Measurements from ENCODE around the gene E2F6. TPM values are rescaled to one million over a fixed set of nuclear protein-coding genes. Genes with fewer than 3 reads are reported as not detected.

The E2F6 gene
- total RNA-seq, result 1 to 10 TPM; 8.2 to 8.4 TPM

DNA sequence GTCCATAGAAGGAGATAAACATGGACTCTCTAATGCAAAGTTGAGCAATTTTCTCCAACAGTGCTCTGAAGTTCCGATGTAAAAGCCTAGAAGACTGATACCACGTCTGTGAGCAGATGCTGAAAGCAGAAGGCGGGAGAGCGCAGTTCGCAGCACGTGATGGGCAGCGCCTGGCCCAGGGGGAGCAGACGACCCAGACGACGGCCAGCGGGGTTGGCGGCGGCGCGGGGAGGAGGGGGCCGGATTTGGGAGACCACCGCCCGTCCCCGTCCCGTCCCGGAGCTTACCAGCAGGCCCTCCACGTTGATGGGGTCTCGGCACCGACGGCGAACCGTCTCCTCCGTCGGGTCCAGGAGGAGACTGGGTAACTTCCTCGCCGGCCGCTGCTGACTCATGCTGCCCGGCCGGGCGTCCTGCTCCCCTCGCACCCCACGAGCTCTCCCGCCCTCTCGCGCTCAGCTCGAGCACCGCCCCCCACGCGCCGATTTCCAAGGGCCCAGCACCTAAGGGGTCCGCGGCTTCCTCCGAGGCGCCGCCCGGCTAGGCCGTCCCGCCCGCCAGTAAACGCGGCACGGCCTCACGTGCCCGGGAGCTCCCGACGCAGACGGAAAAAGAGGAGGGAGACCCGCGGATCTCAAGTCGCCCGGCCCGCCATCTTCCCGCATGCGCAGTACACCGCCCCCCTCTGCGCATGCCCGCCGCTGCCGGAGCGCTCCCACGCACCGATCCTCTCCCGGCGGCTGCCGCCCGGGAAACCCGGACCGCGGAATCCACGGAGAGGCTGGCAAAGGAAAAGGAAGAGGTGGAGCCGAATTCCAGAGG is at the start of gene E2F6:
TSS of gene E2F6 (minus strand) at position 677 of the 822 bp plus-strand sequence. CDS start at position 395, 282 bp downstream.
- peaks cover 16% of the 10 kb centered on the region for H3K36me3 Mint-ChIP-seq (ENCODE audit: low read depth)
- DNase-seq (peak; percentile 87), ATAC-seq (peak; percentile 89)
- peak within 1 kb of the TSS; percentile 94 for H3K4me3 Mint-ChIP-seq
- POLR2A ChIA-PET, result interaction anchor here (1.0 kb wide), 1 partner anchor 311 kb away, joined by 3 read pairs; the partner anchor contains the start of gene SLC66A3
- CTCF ChIA-PET, result interaction anchor here (0.7 to 2.3 kb wide), 6 partner anchors 19 to 633 kb away, joined by 3 to 12 read pairs (median 4); a partner anchor contains a TSS
- H3K9me3 Mint-ChIP-seq (ENCODE audit: insufficient read depth), result no peaks in the 10 kb centered on the region
- H3K27ac Mint-ChIP-seq, result peak within 1 kb of the TSS; percentile 94
- H3K27me3 Mint-ChIP-seq (ENCODE audit: low read depth), result no peaks in the 10 kb centered on the region
- H3K4me1 Mint-ChIP-seq (ENCODE audit: low read depth), result peaks cover 25% of the 10 kb centered on the region

DNA sequence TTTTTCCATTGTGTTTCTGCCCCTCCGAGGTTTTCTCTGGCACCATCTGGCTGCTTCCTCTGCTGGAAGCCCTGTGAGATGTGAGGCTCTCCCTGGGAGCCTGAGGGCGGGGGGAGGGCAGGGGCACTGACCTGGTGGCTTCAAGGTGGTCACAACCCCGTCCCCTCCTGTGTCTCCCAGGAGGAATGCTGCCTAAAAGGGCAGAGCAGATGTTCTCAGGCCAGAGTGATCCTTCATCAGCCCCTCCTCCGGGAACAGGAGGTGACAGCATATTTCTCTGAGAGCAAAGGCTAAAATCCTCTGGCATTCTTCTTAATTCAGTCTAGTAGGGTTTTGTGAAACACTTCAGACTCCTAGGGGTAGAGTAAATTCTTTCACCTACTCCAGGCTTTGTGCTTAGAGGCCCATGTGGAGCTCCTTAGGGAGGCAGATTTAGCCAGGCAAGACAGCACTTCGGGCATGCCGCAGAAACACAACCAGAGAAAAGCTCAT is 49.6 kb upstream of the E2F6 start:
- H3K4me3 Mint-ChIP-seq, result no peak overlapping the region

DNA sequence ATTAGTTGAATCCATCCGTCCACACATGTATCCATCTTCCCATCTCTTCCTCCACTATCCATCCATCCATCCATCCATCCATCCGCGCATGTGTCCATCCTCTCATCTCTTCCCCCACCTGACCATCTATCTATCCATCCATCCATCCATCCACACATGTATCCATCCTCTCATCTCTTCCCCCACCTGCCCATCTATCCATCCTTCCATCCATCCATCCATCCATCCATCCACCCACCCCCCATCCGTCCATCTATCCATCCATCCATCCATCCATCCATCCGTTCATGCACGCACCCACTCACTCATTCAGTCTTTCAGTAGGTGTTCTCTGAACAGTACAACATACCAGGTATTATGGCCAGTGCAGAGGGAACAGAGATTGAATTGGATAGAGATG is 48.9 kb upstream of the E2F6 start:
- peaks cover 12% of the 10 kb centered on the region for H3K27me3 Mint-ChIP-seq (ENCODE audit: low read depth)
- no peak overlapping the region for H3K27ac Mint-ChIP-seq
- no peaks in the 10 kb centered on the region for H3K9me3 Mint-ChIP-seq (ENCODE audit: insufficient read depth)
- H3K4me3 Mint-ChIP-seq, result no peak overlapping the region
- H3K36me3 Mint-ChIP-seq (ENCODE audit: low read depth), result no peaks in the 10 kb centered on the region
- no peaks in the 10 kb centered on the region for H3K4me1 Mint-ChIP-seq (ENCODE audit: low read depth)
- no peak for ATAC-seq
- CTCF ChIA-PET, result no interaction called here
- POLR2A ChIA-PET, result no interaction called here
- DNase-seq, result no peak

More for the DNA sequence above, 49.6 kb upstream of the E2F6 start:
- POLR2A ChIA-PET, result interaction anchor here (0.6 kb wide), 1 partner anchor 1615 kb away, joined by 3 read pairs; no protein-coding TSS in a partner anchor
- peaks cover 2% of the 10 kb centered on the region for H3K9me3 Mint-ChIP-seq (ENCODE audit: insufficient read depth)
- H3K4me1 Mint-ChIP-seq (ENCODE audit: low read depth), result no peaks in the 10 kb centered on the region
- CTCF ChIA-PET, result interaction anchor here (0.7 kb wide), 1 partner anchor 12 kb away, joined by 3 read pairs; no protein-coding TSS in a partner anchor
- H3K27me3 Mint-ChIP-seq (ENCODE audit: low read depth), result peaks cover 12% of the 10 kb centered on the region
- ATAC-seq (no peak), DNase-seq (no peak)
- no peak overlapping the region for H3K27ac Mint-ChIP-seq
- no peaks in the 10 kb centered on the region for H3K36me3 Mint-ChIP-seq (ENCODE audit: low read depth)

DNA sequence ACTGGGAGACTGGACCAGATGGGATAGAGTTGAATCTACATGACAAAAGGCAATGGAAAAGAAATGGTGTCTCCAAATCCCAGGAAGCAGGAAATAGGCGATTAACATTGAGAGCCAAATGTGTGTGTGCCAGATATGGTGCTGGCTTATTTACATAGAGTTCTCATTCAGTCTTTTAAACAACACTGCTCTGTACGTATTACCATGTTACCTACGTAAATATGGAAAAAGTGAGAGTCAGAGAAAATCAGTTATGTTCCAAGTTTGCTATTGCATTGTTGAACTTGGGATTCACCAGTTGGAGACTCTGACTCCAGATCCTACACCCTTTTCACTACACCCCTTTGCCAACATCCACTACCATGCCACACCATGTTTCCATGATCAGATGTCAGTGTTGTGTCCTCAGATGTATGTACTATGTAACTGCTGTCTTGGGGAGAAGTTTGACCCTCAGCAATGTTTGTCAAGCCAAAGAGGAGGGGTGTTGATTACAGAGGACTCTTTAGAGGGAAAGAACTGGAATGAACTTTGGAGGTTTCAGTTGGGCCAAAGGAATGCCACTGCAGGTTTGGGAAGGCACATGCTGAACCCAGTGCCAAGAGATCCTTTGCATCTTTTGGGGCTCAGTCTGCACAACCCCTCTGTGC is 48.2 kb upstream of the E2F6 start:
- Mint-ChIP-seq H3K9me3 (ENCODE audit: insufficient read depth) (no peaks in the 10 kb centered on the region), H3K27me3 (ENCODE audit: low read depth) (peaks cover 12% of the 10 kb centered on the region), H3K4me1 (ENCODE audit: low read depth) (no peaks in the 10 kb centered on the region), H3K27ac (no peak overlapping the region), H3K4me3 (no peak overlapping the region), H3K36me3 (ENCODE audit: low read depth) (no peaks in the 10 kb centered on the region)
- ChIA-PET CTCF (no interaction called here), POLR2A (no interaction called here)
- ATAC-seq (no peak), DNase-seq (no peak)

GRCh38 chr2:11513319-11513718 is 47.4 kb upstream of the E2F6 start:
- DNase-seq, result no peak
- Mint-ChIP-seq H3K4me1 (ENCODE audit: low read depth) (no peaks in the 10 kb centered on the region), H3K27me3 (ENCODE audit: low read depth) (peaks cover 12% of the 10 kb centered on the region), H3K9me3 (ENCODE audit: insufficient read depth) (no peaks in the 10 kb centered on the region), H3K4me3 (no peak overlapping the region), H3K36me3 (ENCODE audit: low read depth) (no peaks in the 10 kb centered on the region), H3K27ac (no peak overlapping the region)
- ATAC-seq, result no peak
- ChIA-PET POLR2A (no interaction called here), CTCF (interaction anchor here (1.1 kb wide), 1 partner anchor 69 kb away, joined by 3 read pairs; no protein-coding TSS in a partner anchor)

DNA sequence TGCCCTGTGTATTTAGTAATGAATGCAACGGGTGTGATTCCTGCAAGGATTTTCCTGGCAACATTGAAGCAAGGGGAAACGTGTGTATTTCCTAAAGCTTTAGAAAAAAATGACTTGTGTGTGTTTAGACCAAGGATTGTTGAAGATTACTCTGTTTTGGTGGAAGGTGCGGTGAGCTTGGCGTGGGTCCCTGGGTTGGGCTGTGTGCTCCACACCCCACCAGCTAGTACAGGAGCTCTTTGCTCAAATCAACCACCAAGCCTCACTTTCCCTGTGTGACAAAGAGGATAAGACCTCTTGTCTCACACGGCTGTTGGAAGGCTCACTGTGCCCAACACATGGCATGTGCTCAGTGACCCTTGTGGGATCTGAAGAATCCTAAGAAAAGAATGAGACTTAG is 46.5 kb upstream of the E2F6 start:
- POLR2A ChIA-PET, result no interaction called here
- Mint-ChIP-seq H3K27me3 (ENCODE audit: low read depth) (peaks cover 12% of the 10 kb centered on the region), H3K27ac (no peak overlapping the region), H3K4me1 (ENCODE audit: low read depth) (no peaks in the 10 kb centered on the region), H3K4me3 (no peak overlapping the region), H3K9me3 (ENCODE audit: insufficient read depth) (no peaks in the 10 kb centered on the region), H3K36me3 (ENCODE audit: low read depth) (no peaks in the 10 kb centered on the region)
- no peak for DNase-seq
- no peak for ATAC-seq
- CTCF ChIA-PET, result no interaction called here

- ChIA-PET CTCF (no interaction called here), POLR2A (no interaction called here)
- Mint-ChIP-seq H3K4me1 (ENCODE audit: low read depth) (no peaks in the 10 kb centered on the region), H3K36me3 (ENCODE audit: low read depth) (no peaks in the 10 kb centered on the region), H3K4me3 (no peak overlapping the region), H3K27me3 (ENCODE audit: low read depth) (peaks cover 9% of the 10 kb centered on the region), H3K9me3 (ENCODE audit: insufficient read depth) (no peaks in the 10 kb centered on the region), H3K27ac (no peak overlapping the region)
- ATAC-seq, result no peak
- no peak for DNase-seq
Measured at GRCh38 chr2:11509657-11510360, 43.8 kb upstream of the E2F6 start.

DNA sequence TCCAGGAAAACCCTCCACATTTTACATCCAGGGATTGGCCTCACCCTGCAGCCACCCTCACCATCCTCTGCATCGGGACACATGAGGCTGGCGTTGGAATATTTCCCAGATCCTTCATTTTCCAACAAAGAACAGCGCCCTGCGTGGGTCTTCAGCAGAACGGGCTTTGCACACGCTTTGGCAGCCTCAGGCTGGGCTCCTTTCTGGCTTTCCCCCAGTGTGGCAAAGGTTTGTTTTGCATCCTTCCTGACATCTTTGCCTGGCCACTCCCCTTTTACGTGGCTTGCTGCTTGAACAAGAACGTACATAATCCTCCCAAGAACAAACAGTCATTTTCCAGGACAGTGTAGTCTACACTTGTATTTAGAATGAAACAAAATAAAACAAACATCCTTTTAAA is 42.3 kb upstream of the E2F6 start:
- DNase-seq (no peak), ATAC-seq (no peak)
- H3K36me3 Mint-ChIP-seq (ENCODE audit: low read depth), result no peaks in the 10 kb centered on the region
- POLR2A ChIA-PET, result no interaction called here
- CTCF ChIA-PET, result no interaction called here
- H3K4me1 Mint-ChIP-seq (ENCODE audit: low read depth), result no peaks in the 10 kb centered on the region
- H3K9me3 Mint-ChIP-seq (ENCODE audit: insufficient read depth), result no peaks in the 10 kb centered on the region
- peaks cover 7% of the 10 kb centered on the region for H3K27me3 Mint-ChIP-seq (ENCODE audit: low read depth)
- no peak overlapping the region for H3K27ac Mint-ChIP-seq
- no peak overlapping the region for H3K4me3 Mint-ChIP-seq

GRCh38 chr2:11507517-11507916 is 41.6 kb upstream of the E2F6 start:
- Mint-ChIP-seq H3K9me3 (ENCODE audit: insufficient read depth) (no peaks in the 10 kb centered on the region), H3K36me3 (ENCODE audit: low read depth) (no peaks in the 10 kb centered on the region), H3K4me1 (ENCODE audit: low read depth) (no peaks in the 10 kb centered on the region), H3K27ac (no peak overlapping the region), H3K4me3 (no peak overlapping the region), H3K27me3 (ENCODE audit: low read depth) (peaks cover 10% of the 10 kb centered on the region)
- CTCF ChIA-PET, result no interaction called here
- ATAC-seq (no peak), DNase-seq (no peak)
- POLR2A ChIA-PET, result no interaction called here

- Mint-ChIP-seq H3K9me3 (ENCODE audit: insufficient read depth) (no peaks in the 10 kb centered on the region), H3K27ac (no peak overlapping the region), H3K4me3 (no peak overlapping the region), H3K27me3 (ENCODE audit: low read depth) (peaks cover 7% of the 10 kb centered on the region), H3K4me1 (ENCODE audit: low read depth) (no peaks in the 10 kb centered on the region), H3K36me3 (ENCODE audit: low read depth) (no peaks in the 10 kb centered on the region)
- DNase-seq (no peak), ATAC-seq (no peak)
- ChIA-PET CTCF (no interaction called here), POLR2A (no interaction called here)
Measured at GRCh38 chr2:11506611-11506969, 40.6 kb upstream of the E2F6 start.

DNA sequence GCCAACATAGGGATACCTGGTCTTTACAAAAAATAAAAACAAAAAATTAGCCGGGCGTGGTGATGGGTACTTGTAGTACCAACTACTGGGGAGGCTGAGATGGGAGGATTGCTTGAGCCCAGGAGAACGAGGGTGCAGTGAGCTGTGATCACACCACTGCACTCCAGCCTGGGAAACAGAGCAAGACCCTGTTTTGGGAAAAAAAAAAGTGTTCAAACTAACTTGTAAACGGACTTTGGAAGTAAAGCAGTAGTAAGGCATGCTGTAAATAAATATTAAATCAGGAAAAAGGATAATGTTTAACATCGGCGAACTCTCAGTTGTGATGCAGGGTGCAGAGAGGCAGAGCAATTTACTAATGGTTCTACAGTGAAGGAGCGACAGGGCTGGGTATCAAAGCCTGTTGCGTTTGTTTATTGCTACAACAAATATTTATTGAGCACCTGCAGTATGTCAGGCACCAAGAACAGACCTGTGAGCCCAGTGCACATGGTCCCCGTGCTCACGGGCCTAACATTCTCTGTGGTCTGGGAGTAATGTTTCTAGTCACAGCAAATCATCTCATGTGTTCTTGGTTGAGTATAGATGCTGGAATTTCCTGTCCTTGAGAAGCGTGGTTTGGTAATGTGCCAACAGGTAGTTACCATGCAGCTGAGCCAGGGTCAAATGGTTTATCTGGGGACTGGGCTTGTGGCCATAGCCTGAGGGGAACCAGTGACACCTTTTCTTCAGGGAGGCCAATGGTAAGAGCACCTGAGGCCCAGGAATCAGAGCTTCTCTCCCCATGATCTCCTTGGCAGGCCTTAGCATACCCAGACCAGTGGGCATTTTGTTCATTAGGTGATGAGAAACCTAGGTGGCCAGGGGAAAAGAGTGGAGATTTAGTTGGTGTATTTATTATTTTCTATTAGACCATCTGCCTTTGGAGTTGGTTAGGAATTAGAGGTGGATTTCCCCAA is 40.0 kb upstream of the E2F6 start:
- no peak overlapping the region for H3K4me3 Mint-ChIP-seq
- no peak for DNase-seq
- no peak for ATAC-seq
- peaks cover 2% of the 10 kb centered on the region for H3K4me1 Mint-ChIP-seq (ENCODE audit: low read depth)
- no peaks in the 10 kb centered on the region for H3K36me3 Mint-ChIP-seq (ENCODE audit: low read depth)
- ChIA-PET POLR2A (no interaction called here), CTCF (no interaction called here)
- H3K9me3 Mint-ChIP-seq (ENCODE audit: insufficient read depth), result no peaks in the 10 kb centered on the region
- H3K27me3 Mint-ChIP-seq (ENCODE audit: low read depth), result peaks cover 3% of the 10 kb centered on the region
- no peak overlapping the region for H3K27ac Mint-ChIP-seq
